ENCODE measurements around the gene ATG5. TPM values are rescaled to one million over a fixed set of nuclear protein-coding genes. Genes with fewer than 3 reads are reported as not detected.

Gene ATG5
- total RNA-seq, 3 donors from 2014 or later (not counting 1 experiment from before 2014, with no cell fraction given) = 27.5 to 39.0 (median 35.4) TPM

DNA sequence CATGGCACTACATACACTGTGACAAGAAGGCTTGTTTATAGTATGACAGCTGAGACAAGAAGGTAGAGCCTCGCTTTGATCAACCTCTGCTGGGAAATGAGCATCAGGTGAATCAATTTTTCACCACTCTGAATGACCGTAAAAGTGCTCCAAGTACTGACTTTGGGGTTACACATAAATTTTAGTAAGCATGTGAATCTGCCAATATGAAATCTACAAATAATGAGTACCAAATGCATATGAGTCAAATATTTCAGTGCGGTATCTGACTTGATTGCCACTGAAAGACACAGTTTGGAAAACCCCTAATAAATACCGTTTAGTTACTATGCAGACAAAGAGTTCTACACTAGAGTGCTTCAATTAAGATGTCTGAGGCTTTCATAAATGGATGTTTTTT, 77.8 kb downstream of the ATG5 start:
- no peaks in the 10 kb centered on the region for H3K9me3 ChIP-seq (ENCODE audit: control insufficient read depth, insufficient read depth, low read length)
- H3K4me3 ChIP-seq (ENCODE audit: low read length) = no peak overlapping the region
- H3K4me1 Mint-ChIP-seq = peaks cover 17% of the 10 kb centered on the region in 2 donors
- intact Hi-C loops (cut with micrococcal nuclease) = no loop called here
- no peak for TF ChIP-seq CTCF (IDR thresholded peaks at IDR 0.05)
- H3K27ac Mint-ChIP-seq = no peak overlapping the region
- H3K27me3 Mint-ChIP-seq (ENCODE audit: low read depth in 2 of 2) = no peaks in the 10 kb centered on the region
- peaks cover 5% of the 10 kb centered on the region for H3K4me1 ChIP-seq (ENCODE audit: control insufficient read depth, insufficient read depth, low read length)
- 82% methylated on average over 2 of the region's 4 CpGs for WGBS (ENCODE audit: insufficient coverage)
- no peak overlapping the region for H3K27ac ChIP-seq (ENCODE audit: low read length)
- H3K9me3 Mint-ChIP-seq = no peaks in the 10 kb centered on the region
- DNase-seq = no peak
- H3K4me3 Mint-ChIP-seq = no peak overlapping the region
- no peaks in the 10 kb centered on the region for H3K27me3 ChIP-seq (ENCODE audit: control insufficient read depth, insufficient read depth, low read length)
- no peak for ATAC-seq
- H3K36me3 ChIP-seq (ENCODE audit: control insufficient read depth, insufficient read depth, low read length) = peaks cover 16% of the 10 kb centered on the region
- H3K36me3 Mint-ChIP-seq = no peaks in the 10 kb centered on the region

DNA sequence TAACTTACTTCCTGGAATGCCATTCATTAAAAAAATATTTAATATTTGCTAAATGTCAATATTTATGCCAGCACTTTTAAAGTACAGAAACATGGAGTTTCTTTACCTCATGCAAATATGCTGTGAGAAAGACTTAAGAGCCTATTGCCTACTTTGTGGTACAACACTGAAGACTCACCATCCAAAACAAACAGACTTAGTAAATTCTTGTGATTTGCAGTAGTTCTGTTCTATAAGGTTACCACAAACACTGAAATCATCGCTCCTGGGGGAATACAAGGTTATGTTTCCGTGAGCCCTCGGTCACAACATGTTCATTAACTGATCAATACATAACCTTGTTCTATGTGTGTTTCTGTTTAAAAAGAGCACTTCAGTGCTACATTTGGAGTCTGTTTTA, 78.3 kb downstream of the ATG5 start:
- Mint-ChIP-seq H3K27me3 (ENCODE audit: low read depth in 2 of 2) (no peaks in the 10 kb centered on the region), H3K9me3 (no peaks in the 10 kb centered on the region), H3K4me1 (peaks cover 17% of the 10 kb centered on the region in 2 donors), H3K4me3 (no peak overlapping the region), H3K27ac (no peak overlapping the region), H3K36me3 (no peaks in the 10 kb centered on the region)
- ATAC-seq (no peak), DNase-seq (no peak)
- Histone ChIP-seq H3K4me1 (ENCODE audit: control insufficient read depth, insufficient read depth, low read length) (peaks cover 5% of the 10 kb centered on the region), H3K27ac (ENCODE audit: low read length) (no peak overlapping the region), H3K4me3 (ENCODE audit: low read length) (no peak overlapping the region), H3K36me3 (ENCODE audit: control insufficient read depth, insufficient read depth, low read length) (peaks cover 16% of the 10 kb centered on the region), H3K27me3 (ENCODE audit: control insufficient read depth, insufficient read depth, low read length) (no peaks in the 10 kb centered on the region), H3K9me3 (ENCODE audit: control insufficient read depth, insufficient read depth, low read length) (no peaks in the 10 kb centered on the region)
- 86% methylated on average over 1 of the region's 3 CpGs for WGBS (ENCODE audit: insufficient coverage)
- intact Hi-C loops (cut with micrococcal nuclease) = no loop called here
- TF ChIP-seq CTCF (IDR thresholded peaks at IDR 0.05) = no peak

- H3K27me3 ChIP-seq (ENCODE audit: control insufficient read depth, insufficient read depth, low read length) = no peaks in the 10 kb centered on the region
- no peak for TF ChIP-seq CTCF (IDR thresholded peaks at IDR 0.05)
- intact Hi-C loops (cut with micrococcal nuclease) = no loop called here
- WGBS (ENCODE audit: insufficient coverage) = no CpG with 5 or more reads among the region's 1 CpG
- H3K4me1 ChIP-seq (ENCODE audit: control insufficient read depth, insufficient read depth, low read length) = no peaks in the 10 kb centered on the region
- no peaks in the 10 kb centered on the region for H3K9me3 ChIP-seq (ENCODE audit: control insufficient read depth, insufficient read depth, low read length)
- H3K9me3 Mint-ChIP-seq = no peaks in the 10 kb centered on the region
- H3K27ac ChIP-seq (ENCODE audit: low read length) = no peak overlapping the region
- peaks cover 16% of the 10 kb centered on the region for H3K36me3 ChIP-seq (ENCODE audit: control insufficient read depth, insufficient read depth, low read length)
- H3K27ac Mint-ChIP-seq = no peak overlapping the region
- peaks cover 4 to 6% of the 10 kb centered on the region in 2 donors for H3K4me1 Mint-ChIP-seq
- no peak for ATAC-seq
- H3K36me3 Mint-ChIP-seq = no peaks in the 10 kb centered on the region
- no peak overlapping the region for H3K4me3 Mint-ChIP-seq
- H3K4me3 ChIP-seq (ENCODE audit: low read length) = no peak overlapping the region
- no peak for DNase-seq
- H3K27me3 Mint-ChIP-seq (ENCODE audit: low read depth in 2 of 2) = no peaks in the 10 kb centered on the region
Measured at GRCh38 chr6:106244931-106245330, 80.6 kb downstream of the ATG5 start.

DNA sequence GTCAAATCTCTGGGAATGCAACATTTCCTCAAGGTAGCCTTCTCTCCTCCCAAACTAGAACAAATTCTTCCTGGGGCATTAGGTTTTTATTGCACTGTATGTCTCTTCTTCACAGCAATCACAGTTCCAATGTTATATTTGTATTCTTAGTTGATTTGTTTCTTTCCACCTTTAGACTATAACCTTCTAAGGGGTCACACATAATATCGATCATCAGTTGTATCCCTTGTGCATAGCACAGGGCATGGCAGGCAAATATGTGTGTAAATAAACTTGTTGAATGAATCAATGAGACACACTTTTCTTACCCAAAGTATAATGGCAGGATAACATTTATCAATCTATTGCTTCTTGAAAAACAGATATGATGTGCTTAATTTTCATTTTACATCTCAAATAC, 81.0 kb downstream of the ATG5 start:
- Histone ChIP-seq H3K4me1 (ENCODE audit: control insufficient read depth, insufficient read depth, low read length) (no peaks in the 10 kb centered on the region), H3K27me3 (ENCODE audit: control insufficient read depth, insufficient read depth, low read length) (no peaks in the 10 kb centered on the region), H3K9me3 (ENCODE audit: control insufficient read depth, insufficient read depth, low read length) (no peaks in the 10 kb centered on the region), H3K27ac (ENCODE audit: low read length) (no peak overlapping the region), H3K36me3 (ENCODE audit: control insufficient read depth, insufficient read depth, low read length) (peaks cover 16% of the 10 kb centered on the region), H3K4me3 (ENCODE audit: low read length) (no peak overlapping the region)
- WGBS (ENCODE audit: insufficient coverage) = no CpG with 5 or more reads among the region's 1 CpG
- intact Hi-C loops (cut with micrococcal nuclease) = no loop called here
- no peaks in the 10 kb centered on the region for H3K9me3 Mint-ChIP-seq
- no peak for TF ChIP-seq CTCF (IDR thresholded peaks at IDR 0.05)
- no peak overlapping the region for H3K4me3 Mint-ChIP-seq
- no peak overlapping the region for H3K27ac Mint-ChIP-seq
- no peaks in the 10 kb centered on the region for H3K36me3 Mint-ChIP-seq
- no peaks in the 10 kb centered on the region for H3K27me3 Mint-ChIP-seq (ENCODE audit: low read depth in 2 of 2)
- ATAC-seq (no peak), DNase-seq (no peak)
- peaks cover 0 to 2% of the 10 kb centered on the region in 2 donors for H3K4me1 Mint-ChIP-seq
